ENCODE results near the gene ARAP1. TPM values are rescaled to one million over a fixed set of nuclear protein-coding genes. Genes with fewer than 3 reads are reported as not detected.

Gene ARAP1
- polyA plus RNA-seq, 1 donor from 2014 or later = 3.5 TPM

DNA sequence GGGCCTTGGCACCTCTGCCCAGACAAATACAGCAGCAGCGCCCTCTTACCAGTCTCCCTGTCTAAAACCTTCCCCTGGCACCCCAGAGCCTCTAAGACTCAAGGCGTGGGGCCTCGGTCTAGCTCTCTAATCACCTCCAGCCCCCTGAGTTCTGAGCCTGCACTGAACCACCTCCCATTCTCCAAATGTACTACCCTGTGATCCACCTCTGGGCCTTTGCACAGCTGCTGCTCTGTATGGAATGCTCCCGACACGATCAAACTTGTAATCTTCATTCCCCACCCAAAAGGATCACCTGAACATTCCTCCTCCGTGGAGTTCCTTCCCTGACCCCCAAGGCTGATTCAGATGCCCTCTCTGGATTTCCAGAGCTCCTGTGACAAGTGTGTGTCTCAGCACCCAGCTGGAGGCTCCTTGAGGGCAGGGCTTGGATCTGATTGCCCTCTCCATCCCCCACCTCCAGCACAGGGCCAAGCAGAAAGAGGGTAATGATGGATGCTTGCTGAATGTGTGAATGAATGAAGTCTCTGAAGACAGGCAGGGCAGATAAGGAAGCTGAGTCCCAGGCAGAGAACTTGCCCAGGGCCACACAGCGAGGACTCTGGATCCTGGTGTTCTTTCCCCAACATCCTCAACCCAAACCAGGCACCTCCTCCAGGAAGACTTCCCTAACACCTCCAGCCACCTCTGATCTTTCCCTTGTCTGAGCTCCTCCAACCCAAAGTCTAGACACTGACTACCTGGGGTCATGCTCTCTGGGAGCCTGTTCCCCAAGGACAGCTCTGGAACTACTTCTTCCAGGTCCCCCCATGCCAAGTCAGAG, 23.3 kb upstream of the ARAP1 start:
- H3K9me2 ChIP-seq (ENCODE audit: insufficient read depth, low read length) = no peaks in the 10 kb centered on the region
- no peaks in the 10 kb centered on the region for H3K79me2 ChIP-seq (replicated peaks; ENCODE audit: insufficient read depth, low read length)
- no peak for TF ChIP-seq EZH2 (IDR thresholded peaks at IDR 0.05; ENCODE audit: borderline replicate concordance, insufficient read depth, low read length, poor library complexity, severe bottlenecking)
- TF ChIP-seq, protein P1, sequence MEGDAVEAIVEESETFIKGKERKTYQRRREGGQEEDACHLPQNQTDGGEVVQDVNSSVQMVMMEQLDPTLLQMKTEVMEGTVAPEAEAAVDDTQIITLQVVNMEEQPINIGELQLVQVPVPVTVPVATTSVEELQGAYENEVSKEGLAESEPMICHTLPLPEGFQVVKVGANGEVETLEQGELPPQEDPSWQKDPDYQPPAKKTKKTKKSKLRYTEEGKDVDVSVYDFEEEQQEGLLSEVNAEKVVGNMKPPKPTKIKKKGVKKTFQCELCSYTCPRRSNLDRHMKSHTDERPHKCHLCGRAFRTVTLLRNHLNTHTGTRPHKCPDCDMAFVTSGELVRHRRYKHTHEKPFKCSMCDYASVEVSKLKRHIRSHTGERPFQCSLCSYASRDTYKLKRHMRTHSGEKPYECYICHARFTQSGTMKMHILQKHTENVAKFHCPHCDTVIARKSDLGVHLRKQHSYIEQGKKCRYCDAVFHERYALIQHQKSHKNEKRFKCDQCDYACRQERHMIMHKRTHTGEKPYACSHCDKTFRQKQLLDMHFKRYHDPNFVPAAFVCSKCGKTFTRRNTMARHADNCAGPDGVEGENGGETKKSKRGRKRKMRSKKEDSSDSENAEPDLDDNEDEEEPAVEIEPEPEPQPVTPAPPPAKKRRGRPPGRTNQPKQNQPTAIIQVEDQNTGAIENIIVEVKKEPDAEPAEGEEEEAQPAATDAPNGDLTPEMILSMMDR (IDR thresholded peaks at IDR 0.05; ENCODE audit: poor library complexity, severe bottlenecking) = no peak
- TF ChIP-seq, protein P2, sequence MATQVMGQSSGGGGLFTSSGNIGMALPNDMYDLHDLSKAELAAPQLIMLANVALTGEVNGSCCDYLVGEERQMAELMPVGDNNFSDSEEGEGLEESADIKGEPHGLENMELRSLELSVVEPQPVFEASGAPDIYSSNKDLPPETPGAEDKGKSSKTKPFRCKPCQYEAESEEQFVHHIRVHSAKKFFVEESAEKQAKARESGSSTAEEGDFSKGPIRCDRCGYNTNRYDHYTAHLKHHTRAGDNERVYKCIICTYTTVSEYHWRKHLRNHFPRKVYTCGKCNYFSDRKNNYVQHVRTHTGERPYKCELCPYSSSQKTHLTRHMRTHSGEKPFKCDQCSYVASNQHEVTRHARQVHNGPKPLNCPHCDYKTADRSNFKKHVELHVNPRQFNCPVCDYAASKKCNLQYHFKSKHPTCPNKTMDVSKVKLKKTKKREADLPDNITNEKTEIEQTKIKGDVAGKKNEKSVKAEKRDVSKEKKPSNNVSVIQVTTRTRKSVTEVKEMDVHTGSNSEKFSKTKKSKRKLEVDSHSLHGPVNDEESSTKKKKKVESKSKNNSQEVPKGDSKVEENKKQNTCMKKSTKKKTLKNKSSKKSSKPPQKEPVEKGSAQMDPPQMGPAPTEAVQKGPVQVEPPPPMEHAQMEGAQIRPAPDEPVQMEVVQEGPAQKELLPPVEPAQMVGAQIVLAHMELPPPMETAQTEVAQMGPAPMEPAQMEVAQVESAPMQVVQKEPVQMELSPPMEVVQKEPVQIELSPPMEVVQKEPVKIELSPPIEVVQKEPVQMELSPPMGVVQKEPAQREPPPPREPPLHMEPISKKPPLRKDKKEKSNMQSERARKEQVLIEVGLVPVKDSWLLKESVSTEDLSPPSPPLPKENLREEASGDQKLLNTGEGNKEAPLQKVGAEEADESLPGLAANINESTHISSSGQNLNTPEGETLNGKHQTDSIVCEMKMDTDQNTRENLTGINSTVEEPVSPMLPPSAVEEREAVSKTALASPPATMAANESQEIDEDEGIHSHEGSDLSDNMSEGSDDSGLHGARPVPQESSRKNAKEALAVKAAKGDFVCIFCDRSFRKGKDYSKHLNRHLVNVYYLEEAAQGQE (IDR thresholded peaks at IDR 0.05; ENCODE audit: borderline replicate concordance) = no peak
- no peak for TF ChIP-seq POLR2AphosphoS5 (IDR thresholded peaks at IDR 0.05)
- no peak for TF ChIP-seq MXI1 (conservative IDR thresholded peaks at IDR 0.05; ENCODE audit: poor library complexity, severe bottlenecking)
- no peak for TF ChIP-seq RAD21 (conservative IDR thresholded peaks at IDR 0.05)
- no peak for TF ChIP-seq SMC3 (conservative IDR thresholded peaks at IDR 0.05; ENCODE audit: poor library complexity)
- TF ChIP-seq EP300 (conservative IDR thresholded peaks at IDR 0.05; ENCODE audit: poor library complexity, severe bottlenecking) = no peak
- no peak overlapping the region for H3K4me2 ChIP-seq (ENCODE audit: low read length)
- H3K9me3 ChIP-seq (ENCODE audit: low read length) = no peaks in the 10 kb centered on the region
- no peaks in the 10 kb centered on the region for H4K20me1 ChIP-seq (ENCODE audit: insufficient read depth)
- H3K9ac ChIP-seq (ENCODE audit: low read length) = no peak overlapping the region
- H3K4me3 ChIP-seq (ENCODE audit: low read length) = no peak overlapping the region
- no peaks in the 10 kb centered on the region for H3K36me3 ChIP-seq (ENCODE audit: insufficient read depth, low read length)
- no peaks in the 10 kb centered on the region for H3K27me3 ChIP-seq (ENCODE audit: insufficient read depth, low read depth, low read length)
- H3F3A ChIP-seq (ENCODE audit: insufficient read depth, low read length, poor library complexity, severe bottlenecking) = no peaks in the 10 kb centered on the region
- no peak overlapping the region for H3K27ac ChIP-seq (ENCODE audit: low read length)
- no peak overlapping the region for H2AFZ ChIP-seq (ENCODE audit: low read depth, low read length)

DNA sequence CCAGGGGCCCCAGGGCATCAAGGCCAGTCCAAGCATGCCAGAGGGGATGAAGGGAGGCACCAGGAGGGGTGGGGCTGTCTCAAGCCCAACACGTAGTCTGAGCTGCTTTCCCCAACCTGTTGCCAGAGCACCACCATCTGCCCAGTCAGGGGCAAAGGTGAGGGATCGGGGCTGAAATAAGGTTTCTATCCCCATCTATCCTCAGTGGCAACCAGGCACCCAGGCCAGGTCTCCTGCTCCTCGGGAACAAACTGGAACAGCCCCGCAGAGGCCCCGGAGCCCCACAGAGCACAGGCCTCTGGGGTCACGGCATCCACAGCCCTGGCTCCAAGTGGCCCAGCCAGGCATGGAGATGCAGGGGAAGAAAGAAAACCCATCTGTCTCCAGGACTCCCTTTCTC, 22.3 kb upstream of the ARAP1 start:
- H3K4me2 ChIP-seq (ENCODE audit: low read length) = no peak overlapping the region
- H2AFZ ChIP-seq (ENCODE audit: low read depth, low read length) = no peak overlapping the region
- H3K9ac ChIP-seq (ENCODE audit: low read length) = no peak overlapping the region
- TF ChIP-seq, protein P1 (IDR thresholded peaks at IDR 0.05; ENCODE audit: poor library complexity, severe bottlenecking) = no peak
- TF ChIP-seq, protein P2 (IDR thresholded peaks at IDR 0.05; ENCODE audit: borderline replicate concordance) = no peak
- TF ChIP-seq MXI1 (conservative IDR thresholded peaks at IDR 0.05; ENCODE audit: poor library complexity, severe bottlenecking) (no peak), POLR2AphosphoS5 (IDR thresholded peaks at IDR 0.05) (no peak), SMC3 (conservative IDR thresholded peaks at IDR 0.05; ENCODE audit: poor library complexity) (no peak), TAF1 (IDR thresholded peaks at IDR 0.05; ENCODE audit: low read depth) (no peak), EP300 (conservative IDR thresholded peaks at IDR 0.05; ENCODE audit: poor library complexity, severe bottlenecking) (no peak), RAD21 (conservative IDR thresholded peaks at IDR 0.05) (no peak), EZH2 (IDR thresholded peaks at IDR 0.05; ENCODE audit: borderline replicate concordance, insufficient read depth, low read length, poor library complexity, severe bottlenecking) (no peak)
- H3K79me2 ChIP-seq (replicated peaks; ENCODE audit: insufficient read depth, low read length) = no peaks in the 10 kb centered on the region
- no peaks in the 10 kb centered on the region for H3K9me2 ChIP-seq (ENCODE audit: insufficient read depth, low read length)
- no peak overlapping the region for H3K27ac ChIP-seq (ENCODE audit: low read length)
- no peaks in the 10 kb centered on the region for H3K36me3 ChIP-seq (ENCODE audit: insufficient read depth, low read length)
- no peaks in the 10 kb centered on the region for H3K27me3 ChIP-seq (ENCODE audit: insufficient read depth, low read depth, low read length)
- no peaks in the 10 kb centered on the region for H3F3A ChIP-seq (ENCODE audit: insufficient read depth, low read length, poor library complexity, severe bottlenecking)
- H3K4me3 ChIP-seq (ENCODE audit: low read length) = no peak overlapping the region
- H4K20me1 ChIP-seq (ENCODE audit: insufficient read depth) = no peaks in the 10 kb centered on the region
- no peaks in the 10 kb centered on the region for H3K9me3 ChIP-seq (ENCODE audit: low read length)

Data from neural cell (in vitro differentiated cells).